Mucosa of rectum (tissue), 2 donors: Measurements from ENCODE around the gene TTC36.

Source experiments
- H3K27ac ChIP-seq, 2 donors: one replicate each; pipeline ENCODE4 v1.7.0; 2013; ENCODE audit warnings: inconsistent platforms in 2 of 2, low read depth in 2 of 2, low read length in 2 of 2
- H3K27me3 ChIP-seq, 2 donors: one replicate each; pipeline ENCODE4 v1.7.0; 2013; ENCODE audit warnings: low read length in 2 of 2; ENCODE audit not compliant: control insufficient read depth in 2 of 2, insufficient read depth in 2 of 2
- H3K36me3 ChIP-seq, 2 donors: one replicate each; pipeline ENCODE4 v1.7.0; 2013; ENCODE audit warnings: low read length in 2 of 2; ENCODE audit not compliant: control insufficient read depth in 2 of 2, insufficient read depth in 2 of 2
- H3K4me1 ChIP-seq, 2 donors: one replicate each; pipeline ENCODE4 v1.7.0; 2013; ENCODE audit warnings: low read length in 2 of 2, mild to moderate bottlenecking in 1 of 2; ENCODE audit not compliant: control insufficient read depth in 2 of 2, insufficient read depth in 2 of 2
- H3K4me3 ChIP-seq, 2 donors: one replicate each; pipeline ENCODE4 v1.7.0; 2013; ENCODE audit warnings: low read length in 2 of 2
- H3K9ac ChIP-seq, 2 donors: one replicate each; pipeline ENCODE4 v1.7.0; 2013; ENCODE audit warnings: low read length in 2 of 2, low read depth in 1 of 2, mild to moderate bottlenecking in 1 of 2
- H3K9me3 ChIP-seq, 2 donors: one replicate each; pipeline ENCODE4 v1.7.0; 2013; ENCODE audit warnings: low read length in 2 of 2; ENCODE audit not compliant: control insufficient read depth in 2 of 2
- donor health status: healthy.
- donor health status: Normal muscosa, but diverticular disease.

The TTC36 gene

DNA sequence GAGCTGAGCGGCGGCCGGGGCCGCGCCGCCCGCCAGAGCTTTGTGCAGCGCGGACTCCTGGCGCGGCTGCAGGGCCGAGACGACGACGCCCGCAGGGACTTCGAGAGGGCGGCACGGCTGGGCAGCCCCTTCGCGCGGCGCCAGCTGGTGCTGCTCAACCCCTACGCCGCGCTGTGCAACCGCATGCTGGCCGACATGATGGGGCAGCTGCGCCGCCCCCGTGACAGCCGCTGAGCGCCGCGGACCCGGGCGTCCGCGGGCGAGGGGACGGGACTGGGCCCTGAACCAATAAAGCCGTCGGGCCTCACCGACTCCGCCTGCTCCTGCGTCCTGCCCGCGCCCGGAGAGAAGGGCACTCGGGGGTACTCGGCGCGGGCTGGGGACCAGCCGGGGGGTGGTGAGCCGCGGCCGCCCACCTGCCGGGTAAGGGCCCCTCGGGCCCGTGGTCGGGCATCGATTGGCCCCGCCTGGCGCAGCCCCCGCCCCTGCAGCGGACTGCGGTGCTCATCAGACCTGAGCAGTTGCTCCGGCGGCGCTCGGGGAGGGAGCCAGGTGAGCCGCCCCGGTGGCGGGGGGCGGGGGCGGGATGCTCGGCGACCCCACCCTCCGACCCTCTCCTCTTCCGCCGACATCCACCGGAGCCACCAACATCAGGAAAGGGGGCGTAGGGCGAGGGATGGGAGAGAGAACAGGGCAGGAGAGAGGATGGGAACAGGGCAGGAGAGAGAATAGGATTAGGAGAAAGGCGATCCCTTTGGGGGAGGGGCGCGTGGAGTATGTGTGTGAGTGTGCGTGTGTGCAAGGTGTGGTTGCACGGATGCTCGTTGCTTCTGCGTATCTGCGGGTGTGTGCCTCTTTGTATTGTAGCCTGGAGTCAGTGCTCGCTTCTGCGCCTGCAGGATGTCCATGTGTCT lies 3.7 kb downstream of the TTC36 start, which contains the start of gene TMEM25:
Gene TMEM25 (plus strand): TSS at position 510 of the 914 bp plus-strand sequence. CDS start 610 bp downstream, outside the sequence.
- Histone ChIP-seq H3K4me3 (peak within 1 kb of the TSS; percentile 58 to 81), H3K4me1 (peaks cover 16 to 19% of the 10 kb centered on the region in 2 donors), H3K27me3 (no peaks in the 10 kb centered on the region), H3K9me3 (no peaks in the 10 kb centered on the region), H3K27ac (no peak within 1 kb of the TSS), H3K9ac (peak within 1 kb of the TSS; percentile 52 to 64), H3K36me3 (no peaks in the 10 kb centered on the region)

DNA sequence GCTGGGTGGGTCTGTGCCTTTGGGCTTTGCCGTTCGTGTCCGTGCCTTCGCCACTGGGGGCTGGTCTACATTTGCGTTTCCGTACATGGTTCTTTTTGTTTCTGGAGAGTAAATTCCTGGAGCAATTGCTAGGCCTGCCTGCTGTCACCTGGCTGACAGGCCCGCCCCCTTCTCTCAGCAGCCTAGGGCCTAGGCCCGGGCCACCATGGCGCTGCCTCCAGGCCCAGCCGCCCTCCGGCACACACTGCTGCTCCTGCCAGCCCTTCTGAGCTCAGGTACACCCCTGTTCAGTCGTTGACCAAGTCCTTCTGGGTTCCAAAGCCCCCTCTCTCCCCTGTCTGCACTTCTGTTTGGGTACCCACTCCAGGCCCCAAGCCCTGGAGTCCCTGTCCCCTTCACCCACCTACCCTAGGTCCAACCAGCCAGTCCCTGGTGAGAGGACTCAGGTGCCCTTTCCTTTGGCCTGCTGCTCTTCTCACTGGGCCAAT lies 4.4 kb downstream of the TTC36 start:
- Histone ChIP-seq H3K27ac (no peak overlapping the region), H3K4me3 (peak overlapping the region; percentile 58 to 81), H3K9ac (peak overlapping the region; percentile 52 to 64), H3K36me3 (no peaks in the 10 kb centered on the region), H3K27me3 (no peaks in the 10 kb centered on the region), H3K9me3 (no peaks in the 10 kb centered on the region), H3K4me1 (peaks cover 16 to 19% of the 10 kb centered on the region in 2 donors)

DNA sequence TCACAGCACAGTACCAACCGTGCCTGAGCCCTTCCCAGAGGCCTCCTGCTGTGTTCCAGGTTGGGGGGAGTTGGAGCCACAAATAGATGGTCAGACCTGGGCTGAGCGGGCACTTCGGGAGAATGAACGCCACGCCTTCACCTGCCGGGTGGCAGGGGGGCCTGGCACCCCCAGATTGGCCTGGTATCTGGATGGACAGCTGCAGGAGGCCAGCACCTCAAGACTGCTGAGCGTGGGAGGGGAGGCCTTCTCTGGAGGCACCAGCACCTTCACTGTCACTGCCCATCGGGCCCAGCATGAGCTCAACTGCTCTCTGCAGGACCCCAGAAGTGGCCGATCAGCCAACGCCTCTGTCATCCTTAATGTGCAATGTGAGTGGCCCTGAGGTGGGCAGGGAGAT lies 4.8 kb downstream of the TTC36 start:
- Histone ChIP-seq H3K4me3 (peak overlapping the region in 1 of 2 donors; percentile 81), H3K36me3 (no peaks in the 10 kb centered on the region), H3K9me3 (no peaks in the 10 kb centered on the region), H3K27me3 (no peaks in the 10 kb centered on the region), H3K9ac (no peak overlapping the region), H3K4me1 (peaks cover 16 to 19% of the 10 kb centered on the region in 2 donors), H3K27ac (no peak overlapping the region)

DNA sequence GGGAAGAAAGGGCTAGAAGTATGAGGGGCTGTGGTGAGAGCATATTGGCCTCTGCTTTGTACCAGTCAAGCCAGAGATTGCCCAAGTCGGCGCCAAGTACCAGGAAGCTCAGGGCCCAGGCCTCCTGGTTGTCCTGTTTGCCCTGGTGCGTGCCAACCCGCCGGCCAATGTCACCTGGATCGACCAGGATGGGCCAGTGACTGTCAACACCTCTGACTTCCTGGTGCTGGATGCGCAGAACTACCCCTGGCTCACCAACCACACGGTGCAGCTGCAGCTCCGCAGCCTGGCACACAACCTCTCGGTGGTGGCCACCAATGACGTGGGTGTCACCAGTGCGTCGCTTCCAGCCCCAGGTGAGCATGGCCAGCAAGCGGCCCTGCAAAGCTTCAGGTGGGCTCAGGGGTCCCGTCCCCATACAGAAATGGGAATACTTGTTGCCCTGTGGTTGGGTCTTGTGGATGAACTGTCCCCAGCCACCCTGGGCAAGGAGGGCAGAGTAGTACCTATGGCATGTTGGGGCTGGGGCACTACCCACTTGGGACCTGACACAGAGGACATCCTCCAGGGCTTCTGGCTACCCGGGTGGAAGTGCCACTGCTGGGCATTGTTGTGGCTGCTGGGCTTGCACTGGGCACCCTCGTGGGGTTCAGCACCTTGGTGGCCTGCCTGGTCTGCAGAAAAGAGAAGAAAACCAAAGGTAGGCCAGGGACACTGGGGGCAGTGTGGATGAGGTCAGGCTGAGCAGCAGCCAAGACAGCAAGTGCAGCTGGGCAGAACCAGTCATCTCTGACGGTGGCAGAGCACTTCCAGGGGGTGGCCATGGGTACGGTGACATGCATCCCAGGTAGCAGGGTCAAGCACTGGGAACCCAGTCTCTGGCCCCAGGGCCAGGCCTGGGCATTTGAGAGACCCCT lies 5.8 kb downstream of the TTC36 start:
- Histone ChIP-seq H3K27ac (no peak overlapping the region), H3K36me3 (no peaks in the 10 kb centered on the region), H3K4me1 (peaks cover 16 to 19% of the 10 kb centered on the region in 2 donors), H3K9me3 (no peaks in the 10 kb centered on the region), H3K9ac (no peak overlapping the region), H3K4me3 (no peak overlapping the region), H3K27me3 (no peaks in the 10 kb centered on the region)

DNA sequence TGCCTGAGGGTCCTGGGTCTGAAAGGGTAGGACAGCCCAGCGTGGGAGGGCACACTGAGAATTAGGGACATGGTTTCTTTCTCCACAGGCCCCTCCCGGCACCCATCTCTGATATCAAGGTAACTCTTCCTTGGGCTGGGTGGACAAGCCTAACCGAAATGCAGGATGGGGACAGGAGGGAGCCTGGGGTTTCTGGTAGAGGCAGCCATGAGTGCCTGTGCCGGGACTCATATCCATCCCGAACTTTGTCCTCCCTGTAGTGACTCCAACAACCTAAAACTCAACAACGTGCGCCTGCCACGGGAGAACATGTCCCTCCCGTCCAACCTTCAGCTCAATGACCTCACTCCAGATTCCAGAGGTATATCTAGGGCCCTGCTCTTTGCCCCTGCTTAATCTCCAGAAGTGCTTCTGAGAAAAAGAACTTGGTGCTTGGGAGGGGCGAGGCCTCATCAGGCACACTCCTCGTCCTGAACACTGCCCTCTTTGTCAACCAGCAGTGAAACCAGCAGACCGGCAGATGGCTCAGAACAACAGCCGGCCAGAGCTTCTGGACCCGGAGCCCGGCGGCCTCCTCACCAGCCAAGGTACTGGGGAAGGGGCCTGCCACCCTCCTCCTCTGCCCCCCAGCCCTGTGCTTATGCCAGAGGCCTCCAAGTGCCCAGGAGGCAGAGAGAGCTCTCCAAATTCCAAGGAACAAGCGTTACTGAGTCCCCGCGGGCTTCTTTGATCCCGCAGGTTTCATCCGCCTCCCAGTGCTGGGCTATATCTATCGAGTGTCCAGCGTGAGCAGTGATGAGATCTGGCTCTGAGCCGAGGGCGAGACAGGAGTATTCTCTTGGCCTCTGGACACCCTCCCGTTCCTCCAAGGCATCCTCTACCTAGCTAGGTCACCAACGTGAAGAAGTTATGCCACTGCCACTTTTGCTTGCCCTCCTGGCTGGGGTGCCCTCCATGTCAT lies 6.8 kb downstream of the TTC36 start:
- Histone ChIP-seq H3K27ac (no peak overlapping the region), H3K9ac (no peak overlapping the region)

DNA sequence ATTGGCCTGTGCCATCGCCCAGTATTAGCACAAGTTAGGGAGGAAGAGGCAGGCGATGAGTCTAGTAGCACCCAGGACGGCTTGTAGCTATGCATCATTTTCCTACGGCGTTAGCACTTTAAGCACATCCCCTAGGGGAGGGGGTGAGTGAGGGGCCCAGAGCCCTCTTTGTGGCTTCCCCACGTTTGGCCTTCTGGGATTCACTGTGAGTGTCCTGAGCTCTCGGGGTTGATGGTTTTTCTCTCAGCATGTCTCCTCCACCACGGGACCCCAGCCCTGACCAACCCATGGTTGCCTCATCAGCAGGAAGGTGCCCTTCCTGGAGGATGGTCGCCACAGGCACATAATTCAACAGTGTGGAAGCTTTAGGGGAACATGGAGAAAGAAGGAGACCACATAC lies 8.0 kb downstream of the TTC36 start:
- Histone ChIP-seq H3K9me3 (no peaks in the 10 kb centered on the region), H3K9ac (no peak overlapping the region), H3K27me3 (no peaks in the 10 kb centered on the region), H3K4me3 (no peak overlapping the region), H3K36me3 (no peaks in the 10 kb centered on the region), H3K4me1 (peaks cover 10 to 11% of the 10 kb centered on the region in 2 donors), H3K27ac (no peak overlapping the region)

More for the DNA sequence above, 6.8 kb downstream of the TTC36 start:
- no peaks in the 10 kb centered on the region for H3K9me3 ChIP-seq
- H3K27me3 ChIP-seq, result no peaks in the 10 kb centered on the region
- H3K4me3 ChIP-seq, result no peak overlapping the region
- H3K36me3 ChIP-seq, result no peaks in the 10 kb centered on the region
- peaks cover 16 to 19% of the 10 kb centered on the region in 2 donors for H3K4me1 ChIP-seq

DNA sequence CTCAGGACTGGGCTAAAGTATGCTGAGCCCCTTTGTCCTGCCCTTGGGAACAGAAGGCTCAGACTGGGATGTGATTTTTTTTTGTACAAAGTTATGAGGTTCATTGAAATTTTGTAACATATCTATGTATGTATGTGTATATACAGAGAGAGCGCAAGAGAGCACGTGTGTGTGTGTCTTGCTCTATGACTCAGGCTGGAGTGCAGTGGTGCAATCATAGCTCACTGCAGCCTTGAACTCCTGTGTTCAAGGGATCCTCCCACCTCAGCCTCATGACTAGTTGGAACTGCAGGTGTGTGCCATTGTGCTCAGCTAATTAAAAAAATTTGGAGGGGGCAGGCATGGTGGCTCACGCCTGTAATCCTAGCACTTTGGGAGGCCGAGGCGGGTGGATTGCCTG lies 9.5 kb downstream of the TTC36 start:
- Histone ChIP-seq H3K9ac (no peak overlapping the region), H3K27me3 (no peaks in the 10 kb centered on the region), H3K9me3 (no peaks in the 10 kb centered on the region), H3K27ac (no peak overlapping the region), H3K4me1 (peaks cover 5% of the 10 kb centered on the region in 2 donors), H3K36me3 (no peaks in the 10 kb centered on the region), H3K4me3 (no peak overlapping the region)

DNA sequence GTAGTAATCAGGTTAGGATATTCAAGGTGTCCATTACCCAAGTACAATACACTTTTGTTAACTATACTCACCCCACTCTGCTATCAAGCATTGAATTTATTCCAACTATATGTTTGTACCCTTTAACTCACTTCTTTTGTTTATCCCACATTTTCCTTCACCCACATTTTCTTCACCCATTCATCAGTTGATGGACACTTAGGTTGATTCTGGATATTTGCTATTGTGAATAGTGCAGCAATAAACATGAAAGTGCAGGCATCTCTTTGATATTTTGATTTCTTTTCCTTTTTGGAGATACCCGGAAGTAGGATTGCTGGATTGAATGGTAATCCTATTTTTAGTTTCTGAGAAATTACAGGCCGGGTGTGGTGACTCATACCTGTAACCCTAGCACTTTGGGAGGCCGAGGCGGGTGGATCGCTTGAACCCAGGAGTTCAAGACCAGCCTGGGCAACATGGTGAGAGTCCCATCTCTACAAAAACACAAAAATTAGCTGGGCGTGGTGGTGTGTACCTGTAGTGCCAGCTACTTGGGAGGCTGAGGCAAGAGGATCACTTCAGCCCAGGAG lies 10.2 kb downstream of the TTC36 start:
- Histone ChIP-seq H3K9ac (no peak overlapping the region), H3K4me1 (peaks cover 3 to 5% of the 10 kb centered on the region in 2 donors), H3K4me3 (no peak overlapping the region), H3K9me3 (no peaks in the 10 kb centered on the region), H3K27me3 (no peaks in the 10 kb centered on the region), H3K36me3 (no peaks in the 10 kb centered on the region), H3K27ac (no peak overlapping the region)
